Epithelial cell of esophagus (primary cell): ENCODE data around the gene PTPN11.
A peak's percentile ranks its signal among the peaks of the same experiment; 100 is the strongest.
"Not testable (repeated sequence)": the region's sequence is repeated elsewhere in the genome, so short reads cannot be mapped to it uniquely, and the experiment has no call there.

ENCODE experiments used
- DNase-seq: peaks from one replicate; pipeline ENCODE4 v3.0.0; 2010; ENCODE audit warnings: low read depth
- H3K4me3 ChIP-seq: 2 replicates; pipeline ENCODE4 v1.5.1; 2011; ENCODE audit warnings: mild to moderate bottlenecking, low read length, control low read depth
- CTCF ChIP-seq: IDR thresholded peaks from 2 replicates; pipeline ENCODE4 v1.5.1; 2011; ENCODE audit warnings: low read depth, mild to moderate bottlenecking, low read length, control low read depth, inconsistent platforms; ENCODE audit not compliant: insufficient read depth; ENCODE audit errors: missing control alignments

PTPN11 gene

GRCh38 chr12:112439769-112440168 lies 21.0 kb downstream of the PTPN11 start:
- no peak for DNase-seq
- no peak overlapping the region for H3K4me3 ChIP-seq
- TF ChIP-seq CTCF, result no peak

- peak; percentile 14 for DNase-seq
- H3K4me3 ChIP-seq, result not testable (repeated sequence)
Observed at GRCh38 chr12:112440653-112441052, 21.9 kb downstream of the PTPN11 start.

- H3K4me3 ChIP-seq, result no peak overlapping the region
- no peak for TF ChIP-seq CTCF
- no peak for DNase-seq
Observed at GRCh38 chr12:112443916-112444315, 25.2 kb downstream of the PTPN11 start.

GRCh38 chr12:112446008-112446725 lies 27.4 kb downstream of the PTPN11 start:
- no peak for TF ChIP-seq CTCF
- H3K4me3 ChIP-seq, result no peak overlapping the region
- DNase-seq, result no peak

GRCh38 chr12:112447106-112447505 lies 28.4 kb downstream of the PTPN11 start:
- DNase-seq, result no peak
- no peak for TF ChIP-seq CTCF
- H3K4me3 ChIP-seq, result no peak overlapping the region

GRCh38 chr12:112448165-112448564 lies 29.4 kb downstream of the PTPN11 start:
- not testable (repeated sequence) for H3K4me3 ChIP-seq, DNase-seq

- no peak overlapping the region for H3K4me3 ChIP-seq
- no peak for TF ChIP-seq CTCF
- DNase-seq, result no peak
Observed at GRCh38 chr12:112450725-112451124, 32.0 kb downstream of the PTPN11 start.

GRCh38 chr12:112456029-112456428 lies 37.3 kb downstream of the PTPN11 start:
- no peak for TF ChIP-seq CTCF
- no peak overlapping the region for H3K4me3 ChIP-seq
- no peak for DNase-seq

- not testable (repeated sequence) for DNase-seq, H3K4me3 ChIP-seq
Observed at GRCh38 chr12:112457142-112457541, 38.4 kb downstream of the PTPN11 start.
